Measurements from ENCODE around the gene ATP10A.

Gene ATP10A

GRCh38 chr15:25737218-25737643, 125.9 kb downstream of the ATP10A start:
- DNase-seq: no peak

GRCh38 chr15:25736461-25736860, 126.7 kb downstream of the ATP10A start:
- DNase-seq: no peak

- DNase-seq: no peak
Measured at GRCh38 chr15:25735550-25736384, 127.4 kb downstream of the ATP10A start.

- no peak for DNase-seq
Measured at GRCh38 chr15:25734680-25735355, 128.3 kb downstream of the ATP10A start.

- no peak for DNase-seq
Measured at GRCh38 chr15:25733856-25734679, 129.1 kb downstream of the ATP10A start.

- DNase-seq: no peak
Measured at GRCh38 chr15:25733036-25733855, 129.9 kb downstream of the ATP10A start.

GRCh38 chr15:25732191-25732590, 130.9 kb downstream of the ATP10A start:
- DNase-seq: no peak

GRCh38 chr15:25731411-25731810, 131.7 kb downstream of the ATP10A start:
- no peak for DNase-seq

GRCh38 chr15:25730918-25731317, 132.2 kb downstream of the ATP10A start:
- no peak for DNase-seq

GRCh38 chr15:25728816-25729215, 134.3 kb downstream of the ATP10A start:
- DNase-seq: no peak

GRCh38 chr15:25727867-25728600, 135.1 kb downstream of the ATP10A start:
- no peak for DNase-seq

GRCh38 chr15:25727116-25727515, 136.0 kb downstream of the ATP10A start:
- DNase-seq: no peak

GRCh38 chr15:25725758-25726157, 137.4 kb downstream of the ATP10A start:
- DNase-seq: no peak

GRCh38 chr15:25724899-25725298, 138.2 kb downstream of the ATP10A start:
- DNase-seq: no peak

- no peak for DNase-seq
Measured at GRCh38 chr15:25721605-25721955, 141.5 kb downstream of the ATP10A start.

- no peak for DNase-seq
Measured at GRCh38 chr15:25719101-25719985, 143.8 kb downstream of the ATP10A start.

GRCh38 chr15:25718597-25718996, 144.5 kb downstream of the ATP10A start:
- no peak for DNase-seq

GRCh38 chr15:25718169-25718536, 145.0 kb downstream of the ATP10A start:
- no peak for DNase-seq

- DNase-seq: no peak
Measured at GRCh38 chr15:25717457-25718168, 145.5 kb downstream of the ATP10A start.

- DNase-seq: no peak
Measured at GRCh38 chr15:25717127-25717456, 146.0 kb downstream of the ATP10A start.

All from stimulated activated naive CD4-positive, alpha-beta T cell (primary cell).